HepG2 (cell line): ENCODE data around the gene UBQLN1. TPM values are rescaled to one million over a fixed set of nuclear protein-coding genes. Genes with fewer than 3 reads are reported as not detected.

Experiments used
- ATAC-seq: fragments of 200-7000 bp; cut with Tn5 transposase; 3 replicates; pipeline ENCODE4 v1.9.1; 2020; ENCODE audit warnings: mild to moderate bottlenecking, moderate library complexity
- BruUV-seq: library from RNA; stranded (reverse); fragments of 400-500 nt; replicated peaks from 2 replicates; lab custom pipeline; 2021; lab: Mats Ljungman, UMichigan
- CTCF ChIA-PET: fragments of 300-600 bp; formaldehyde crosslinking; extraction: SDS; loops from one replicate; lab custom pipeline; 2021; ENCODE audit warnings: low total read pairs, inconsistent platforms, low intra/inter-chr PET ratio; lab: Yijun Ruan, JAX
- POLR2A ChIA-PET: fragments of 350-600 bp; sonication (Branson Sonifier 250); formaldehyde crosslinking; loops from one replicate; lab custom pipeline; 2020; ENCODE audit warnings: antibody characterized with exemption, inconsistent platforms; lab: Yijun Ruan, JAX
- DNase-seq: peaks from one replicate; pipeline ENCODE4 v3.0.0-alpha.2; 2015; ENCODE audit warnings: low spot score
- FAIRE-seq: peaks from 3 replicates; lab custom pipeline; 2011; peaks lifted over from hg19 to GRCh38; lab: Jason Lieb, UNC
- H2AFZ ChIP-seq: one replicate; pipeline ENCODE4 v1.6.1; 2011; ENCODE audit warnings: low read length, inconsistent platforms
- H3K27ac ChIP-seq: fragments of 300-600 bp; 3 replicates; pipeline ENCODE4 v1.8.0; 2011; ENCODE audit warnings: mixed run types, mild to moderate bottlenecking, mixed read lengths, low read length, inconsistent platforms; ENCODE audit not compliant: insufficient read depth; ENCODE audit errors: extremely low read length
- H3K27me3 ChIP-seq, 2 experiments: fragments of 200-600 bp in 1 of 2; 2 replicates in 1 of 2; 3 replicates in 1 of 2; pipeline versions ENCODE4 v1.6.0 to v1.8.0; 2011; ENCODE audit warnings: low read length in 2 of 2, mild to moderate bottlenecking in 2 of 2, moderate library complexity in 2 of 2, inconsistent platforms in 1 of 2; ENCODE audit not compliant: insufficient read depth in 2 of 2, control insufficient read depth in 1 of 2
- H3K36me3 ChIP-seq, 2 experiments: fragments of 200-600 bp in 1 of 2; replicated peaks in 1 of 2; 2 replicates in 1 of 2; 3 replicates in 1 of 2; pipeline versions ENCODE4 v1.5.1 to v1.8.0; 2011; ENCODE audit warnings: low read length in 2 of 2, inconsistent platforms in 1 of 2; ENCODE audit not compliant: insufficient read depth in 2 of 2, control insufficient read depth in 1 of 2
- H3K4me1 ChIP-seq: 2 replicates; pipeline ENCODE4 v1.5.1; 2012; ENCODE audit warnings: low read length, inconsistent platforms; ENCODE audit not compliant: insufficient read depth
- H3K4me2 ChIP-seq: 2 replicates; pipeline ENCODE4 v1.6.0; 2011; ENCODE audit warnings: low read depth, low read length, inconsistent platforms
- H3K4me3 ChIP-seq, 3 experiments: fragments of 200-600 bp in 1 of 3; sonication (generic), shearing (Covaris generic) in 1 of 3; replicated peaks in 1 of 3; 2 replicates each; pipeline ENCODE4 v1.5.1; 2011 to 2016; ENCODE audit warnings: low read length in 3 of 3, inconsistent platforms in 2 of 3, low read depth in 2 of 3, mild to moderate bottlenecking in 2 of 3, control low read depth in 1 of 3, mixed read lengths in 1 of 3; ENCODE audit not compliant: insufficient read depth in 1 of 3
- H3K79me2 ChIP-seq: one replicate; pipeline ENCODE4 v1.6.1; 2011; ENCODE audit warnings: low read length, inconsistent platforms; ENCODE audit not compliant: insufficient read depth
- H3K9ac ChIP-seq: 2 replicates; pipeline ENCODE4 v1.6.0; 2011; ENCODE audit warnings: mild to moderate bottlenecking, low read depth, low read length, inconsistent platforms; ENCODE audit not compliant: insufficient read depth
- H3K9me3 ChIP-seq: 2 replicates; pipeline ENCODE4 v1.5.1; 2012; ENCODE audit warnings: mild to moderate bottlenecking, low read length
- H4K20me1 ChIP-seq: 2 replicates; pipeline ENCODE4 v1.6.0; 2011; ENCODE audit warnings: inconsistent platforms, mild to moderate bottlenecking, low read length, moderate library complexity; ENCODE audit not compliant: insufficient read depth
- FIP1L1 ChIP-seq: fragments of 200-400 bp; formaldehyde crosslinking; IDR thresholded peaks from 2 replicates; pipeline ENCODE4 v1.6.1; 2018; ENCODE audit warnings: low read depth, mild to moderate bottlenecking, low read length, moderate library complexity, borderline replicate concordance; ENCODE audit not compliant: insufficient read depth
- FOXK1 ChIP-seq: sonication (generic); formaldehyde crosslinking; IDR thresholded peaks from 2 replicates; pipeline ENCODE4 v1.4.0; 2020; ENCODE audit warnings: low read depth, missing genetic modification reagents, borderline replicate concordance
- PAX8 ChIP-seq: sonication (generic); formaldehyde crosslinking; IDR thresholded peaks from 2 replicates; pipeline ENCODE4 v1.8.0; 2022; ENCODE audit warnings: mild to moderate bottlenecking, missing genetic modification reagents, borderline replicate concordance
- POGZ ChIP-seq: sonication (generic); formaldehyde crosslinking; IDR thresholded peaks from 2 replicates; pipeline ENCODE4 v1.4.0; 2020; ENCODE audit warnings: mild to moderate bottlenecking, missing genetic modification reagents
- U2AF1 ChIP-seq: fragments of 200-400 bp; formaldehyde crosslinking; optimal IDR thresholded peaks from 2 replicates; pipeline ENCODE3; 2017; ENCODE audit warnings: mild to moderate bottlenecking, low read depth, low read length
- ZFP90 ChIP-seq: sonication (generic); formaldehyde crosslinking; IDR thresholded peaks from 2 replicates; pipeline ENCODE4 v1.8.0; 2022; ENCODE audit warnings: missing genetic modification reagents, mild to moderate bottlenecking, inconsistent platforms, borderline replicate concordance
- ZNF207 ChIP-seq: fragments of 450-650 bp; IDR thresholded peaks from 2 replicates; pipeline ENCODE4 v1.6.1; 2016; ENCODE audit warnings: antibody characterized with exemption, borderline replicate concordance
- ZNF383 ChIP-seq: sonication (generic); formaldehyde crosslinking; IDR thresholded peaks from 2 replicates; pipeline ENCODE4 v1.4.0; 2020; ENCODE audit warnings: missing genetic modification reagents, mild to moderate bottlenecking, borderline replicate concordance
- ZNF446 ChIP-seq: sonication (generic); formaldehyde crosslinking; IDR thresholded peaks from 2 replicates; pipeline ENCODE4 v1.5.0; 2020; ENCODE audit warnings: mild to moderate bottlenecking, missing genetic modification reagents
- ZZZ3 ChIP-seq: sonication (generic); formaldehyde crosslinking; IDR thresholded peaks from 2 replicates; pipeline ENCODE4 v1.4.0; 2020; ENCODE audit warnings: missing genetic modification reagents, mild to moderate bottlenecking, borderline replicate concordance
- WGBS: methylation state at CpG from one replicate; pipeline ENCODE4 v1.1.6; 2017; ENCODE audit warnings: low lambda C conversion rate; 5-methylcytosine and 5-hydroxymethylcytosine counted together
- in situ Hi-C: cut with HindIII; loops from 2 replicates; pipeline ENCODE4 v1.10.0; 2017; ENCODE audit warnings: low pct_unique_long_range_greater_than_20kb; ENCODE audit not compliant: extremely low pct_ligation_motif_present
- intact Hi-C: fragments of 100-400 bp; cut with micrococcal nuclease; formaldehyde crosslinking; loops from one replicate; pipeline ENCODE4 v1.10.0; 2022; ENCODE audit not compliant: unreplicated experiment
- polyA plus RNA-seq, 8 experiments: library from polyadenylated mRNA; depleted of rRNA in 3 of 8; stranded (reverse) in 7 of 8; unstranded in 1 of 8; fragments of >200 nt; fragmentation: Illumina TruSeq in 4 of 8; extraction: Trizol in 4 of 8; gene quantifications; 2 replicates each; pipeline versions ENCODE4 v1.2.1 to v1.2.3, GENCODE V29; 2011 to 2016; ENCODE audit warnings: low read depth in 4 of 8, missing spikeins in 1 of 8, mixed read lengths in 1 of 8; ENCODE audit not compliant: insufficient read depth in 1 of 8
- total RNA-seq, 5 experiments: library from RNA; depleted of rRNA; stranded (reverse); fragments of >200 nt; fragmentation: Illumina TruSeq; extraction: Trizol; gene quantifications; 2 replicates each; pipeline ENCODE4 v1.2.3, GENCODE V29; 2016; ENCODE audit warnings: low read depth in 1 of 5
- TF ChIP-seq, protein P1 (sequence below): sonication (generic); formaldehyde crosslinking; IDR thresholded peaks from 2 replicates; pipeline ENCODE4 v1.8.1; 2022; ENCODE audit warnings: mild to moderate bottlenecking, missing genetic modification reagents
- TF ChIP-seq, protein P2 (sequence below): sonication (generic); formaldehyde crosslinking; IDR thresholded peaks from 2 replicates; pipeline ENCODE4 v1.4.0; 2020; ENCODE audit warnings: missing genetic modification reagents, low read depth, mild to moderate bottlenecking, borderline replicate concordance

Gene UBQLN1
- total and polyA plus RNA-seq, 2 of the 13 experiments (the other 11 are each of a cell fraction or from before 2014, with no cell fraction given) = 78.1 to 83.8 TPM

GRCh38 chr9:83688921-83689320 is 18.8 kb downstream of the UBQLN1 start:
- peaks cover 0 to 3% of the 10 kb centered on the region in 2 experiments; a peak in 3 of 5 replicates for H3K36me3 ChIP-seq
- WGBS = 96% methylated on average over 3 of the region's 3 CpGs
- intact Hi-C loops = no loop called here
- H3K27me3 ChIP-seq = no peaks in the 10 kb centered on the region
- H4K20me1 ChIP-seq = peaks cover 67% of the 10 kb centered on the region
- CTCF ChIA-PET = no interaction called here
- POLR2A ChIA-PET = no interaction called here
- H3K79me2 ChIP-seq = peaks cover 96% of the 10 kb centered on the region
- H2AFZ ChIP-seq = no peak overlapping the region
- no peak overlapping the region for H3K4me2 ChIP-seq
- H3K4me1 ChIP-seq = no peaks in the 10 kb centered on the region
- DNase-seq (no peak), FAIRE-seq (no peak), ATAC-seq (no peak)
- no peak for TF ChIP-seq ZNF383 (CRISPR knock-in tag)
- no peak overlapping the region for H3K27ac ChIP-seq
- no peaks in the 10 kb centered on the region for H3K9me3 ChIP-seq
- no peak overlapping the region for H3K9ac ChIP-seq
- in situ Hi-C loops = no loop called here
- BruUV-seq = no TSS peak
- H3K4me3 ChIP-seq = no peak overlapping the region

DNA sequence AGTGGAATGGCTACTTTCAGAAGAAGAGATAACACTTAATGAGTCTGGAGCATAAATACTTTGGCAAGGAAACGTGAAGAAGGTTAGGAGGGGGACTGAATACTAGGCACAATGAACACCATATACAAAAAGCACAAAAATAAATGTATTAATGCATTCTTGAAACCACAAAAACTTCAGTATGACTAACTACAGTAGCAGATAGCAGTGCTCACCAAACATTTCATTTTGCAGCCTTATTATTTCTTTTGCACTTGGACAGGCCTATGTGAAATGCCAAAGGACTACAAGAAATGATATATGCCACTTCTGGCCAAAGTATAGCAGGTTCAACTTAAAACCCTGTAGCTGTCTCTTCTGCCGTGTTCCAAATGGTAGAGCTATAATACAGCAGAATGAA is 26.3 kb downstream of the UBQLN1 start:
- Histone ChIP-seq H4K20me1 (peaks cover 12% of the 10 kb centered on the region), H3K79me2 (peaks cover 73% of the 10 kb centered on the region), H3K9me3 (no peaks in the 10 kb centered on the region), H3K9ac (no peak overlapping the region), H3K4me2 (no peak overlapping the region), H3K27me3 (no peaks in the 10 kb centered on the region), H3K4me3 (no peak overlapping the region), H3K4me1 (no peaks in the 10 kb centered on the region), H3K27ac (no peak overlapping the region), H2AFZ (no peak overlapping the region), H3K36me3 (peaks cover 13 to 52% of the 10 kb centered on the region in 2 experiments)
- CTCF ChIA-PET = no interaction called here
- TF ChIP-seq ZNF207 (no peak), FOXK1 (CRISPR knock-in tag) (no peak), ZFP90 (CRISPR knock-in tag) (no peak), ZZZ3 (CRISPR knock-in tag) (no peak), U2AF1 (no peak), ZNF446 (CRISPR knock-in tag) (no peak), PAX8 (CRISPR knock-in tag) (no peak), FIP1L1 (no peak), POGZ (CRISPR knock-in tag) (no peak)
- TF ChIP-seq, protein P1, sequence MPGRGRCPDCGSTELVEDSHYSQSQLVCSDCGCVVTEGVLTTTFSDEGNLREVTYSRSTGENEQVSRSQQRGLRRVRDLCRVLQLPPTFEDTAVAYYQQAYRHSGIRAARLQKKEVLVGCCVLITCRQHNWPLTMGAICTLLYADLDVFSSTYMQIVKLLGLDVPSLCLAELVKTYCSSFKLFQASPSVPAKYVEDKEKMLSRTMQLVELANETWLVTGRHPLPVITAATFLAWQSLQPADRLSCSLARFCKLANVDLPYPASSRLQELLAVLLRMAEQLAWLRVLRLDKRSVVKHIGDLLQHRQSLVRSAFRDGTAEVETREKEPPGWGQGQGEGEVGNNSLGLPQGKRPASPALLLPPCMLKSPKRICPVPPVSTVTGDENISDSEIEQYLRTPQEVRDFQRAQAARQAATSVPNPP (CRISPR knock-in tag) = no peak
- TF ChIP-seq, protein P2, sequence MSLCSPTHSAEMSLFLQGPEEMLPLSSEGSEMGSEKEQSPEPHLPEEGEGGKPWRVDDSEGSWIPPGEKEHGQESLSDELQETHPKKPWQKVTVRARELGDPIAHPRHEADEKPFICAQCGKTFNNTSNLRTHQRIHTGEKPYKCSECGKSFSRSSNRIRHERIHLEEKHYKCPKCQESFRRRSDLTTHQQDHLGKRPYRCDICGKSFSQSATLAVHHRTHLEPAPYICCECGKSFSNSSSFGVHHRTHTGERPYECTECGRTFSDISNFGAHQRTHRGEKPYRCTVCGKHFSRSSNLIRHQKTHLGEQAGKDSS (CRISPR knock-in tag) = no peak
- POLR2A ChIA-PET = no interaction called here
- no TSS peak for BruUV-seq
- FAIRE-seq = no peak
- intact Hi-C loops (no loop called here), in situ Hi-C loops (no loop called here)
- DNase-seq = no peak
- no peak for ATAC-seq
- WGBS = 97% methylated on average over 2 of the region's 2 CpGs
